PC-9 (cell line): ENCODE data around the gene PEX7. TPM values are rescaled to one million over a fixed set of nuclear protein-coding genes. Genes with fewer than 3 reads are reported as not detected.

Experiments
- BruUV-seq: library from RNA; stranded (reverse); fragments of 400-500 nt; replicated peaks from 2 replicates; lab custom pipeline; 2021; lab: Mats Ljungman, UMichigan
- CTCF ChIA-PET: fragments of 300-600 bp; sonication (Branson Sonifier 250); formaldehyde crosslinking; loops from one replicate; lab custom pipeline; 2022; ENCODE audit warnings: antibody characterized with exemption; lab: Charles Lee
- POLR2A ChIA-PET: fragments of 300-600 bp; sonication (Branson Sonifier 250); formaldehyde crosslinking; loops from one replicate; lab custom pipeline; 2022; ENCODE audit warnings: antibody characterized with exemption; ENCODE audit not compliant: unreplicated experiment; lab: Charles Lee
- DNase-seq, 2 experiments: peaks; one replicate each; pipeline versions ENCODE4 v3.0.0 to v3.0.0-alpha.2; 2015 to 2022; ENCODE audit warnings: mixed read lengths in 1 of 2
- H2AFZ ChIP-seq: fragments of 200-600 bp; sonication (generic); 2 replicates; pipeline ENCODE4 v1.8.1; 2017; ENCODE audit warnings: antibody characterized with exemption
- H3F3A ChIP-seq: fragments of 200-600 bp; sonication (generic); 2 replicates; pipeline ENCODE4 v1.8.1; 2017; ENCODE audit warnings: antibody characterized with exemption, mild to moderate bottlenecking, low read depth; ENCODE audit not compliant: insufficient read depth
- H3K27ac ChIP-seq: fragments of 200-600 bp; sonication (generic); 2 replicates; pipeline ENCODE4 v1.6.1; 2016; ENCODE audit warnings: mixed run types
- H3K27me3 ChIP-seq: fragments of 200-600 bp; sonication (generic); 2 replicates; pipeline ENCODE4 v1.6.1; 2016; ENCODE audit warnings: low read depth, mixed run types; ENCODE audit not compliant: insufficient read depth
- H3K36me3 ChIP-seq: fragments of 200-600 bp; sonication (generic); 2 replicates; pipeline ENCODE4 v1.6.1; 2016; ENCODE audit warnings: low read depth, mixed run types
- H3K4me1 ChIP-seq: fragments of 200-600 bp; sonication (generic); replicated peaks from 2 replicates; pipeline ENCODE4 v1.6.1; 2016; ENCODE audit warnings: mixed run types; ENCODE audit not compliant: insufficient read depth
- H3K4me2 ChIP-seq: fragments of 200-600 bp; sonication (generic); 2 replicates; pipeline ENCODE4 v1.6.1; 2017; ENCODE audit warnings: mixed run types
- H3K4me3 ChIP-seq: fragments of 200-600 bp; sonication (generic); 2 replicates; pipeline ENCODE4 v1.6.1; 2016; ENCODE audit warnings: mixed run types
- H3K79me2 ChIP-seq: fragments of 200-600 bp; sonication (generic); 2 replicates; pipeline ENCODE4 v1.6.1; 2017; ENCODE audit warnings: low read depth, mixed run types
- H3K9me2 ChIP-seq: fragments of 200-600 bp; sonication (generic); 2 replicates; pipeline ENCODE4 v1.8.1; 2017; ENCODE audit warnings: mild to moderate bottlenecking; ENCODE audit not compliant: insufficient read depth
- H3K9me3 ChIP-seq: fragments of 200-600 bp; sonication (generic); 2 replicates; pipeline ENCODE4 v1.8.1; 2016; ENCODE audit warnings: low read depth; ENCODE audit not compliant: insufficient read depth
- H4K20me1 ChIP-seq: fragments of 200-600 bp; sonication (generic); 2 replicates; pipeline ENCODE4 v1.8.1; 2017; ENCODE audit not compliant: insufficient read depth
- CTCF ChIP-seq: fragments of 200-600 bp; sonication (generic); conservative IDR thresholded peaks from 2 replicates; pipeline ENCODE4 v1.6.1; 2017; ENCODE audit warnings: mixed run types, antibody characterized with exemption, mild to moderate bottlenecking, moderate library complexity
- EZH2 ChIP-seq: fragments of 200-600 bp; sonication (generic); IDR thresholded peaks from 2 replicates; pipeline ENCODE4 v1.8.0; 2017; ENCODE audit warnings: antibody characterized with exemption, low read depth
- intact Hi-C: fragments of 100-400 bp; cut with micrococcal nuclease; formaldehyde crosslinking; loops from one replicate; pipeline ENCODE4 v1.10.0; 2022; ENCODE audit not compliant: unreplicated experiment
- total RNA-seq: library from RNA; stranded (reverse); gene quantifications from 2 replicates; pipeline ENCODE4 v1.2.3, GENCODE V29; 2021

PEX7 gene
- total RNA-seq, 1 experiment from 2014 or later: 5.6 TPM

GRCh38 chr6:136880748-136881460 is 58.5 kb downstream of the PEX7 start:
- no peaks in the 10 kb centered on the region for H4K20me1 ChIP-seq
- POLR2A ChIA-PET: interaction anchor here (0.7 kb wide), 1 partner anchor 1053 kb away, joined by 5 read pairs; no protein-coding TSS in a partner anchor
- no peak overlapping the region for H2AFZ ChIP-seq
- no peaks in the 10 kb centered on the region; the same call in 1 of the 2 replicates for H3K9me3 ChIP-seq
- H3K36me3 ChIP-seq: no peaks in the 10 kb centered on the region
- intact Hi-C loops: no loop called here
- H3K27ac ChIP-seq: no peak overlapping the region
- H3K9me2 ChIP-seq: no peaks in the 10 kb centered on the region
- peaks cover 4% of the 10 kb centered on the region; the same call in 1 of the 2 replicates for H3F3A ChIP-seq
- no peak for DNase-seq
- H3K4me2 ChIP-seq: no peak overlapping the region
- TF ChIP-seq EZH2 (no peak), CTCF (no peak)
- H3K27me3 ChIP-seq: no peaks in the 10 kb centered on the region
- H3K4me3 ChIP-seq: no peak overlapping the region
- no TSS peak for BruUV-seq
- H3K4me1 ChIP-seq: peaks cover 3% of the 10 kb centered on the region
- CTCF ChIA-PET: no interaction called here
- no peaks in the 10 kb centered on the region for H3K79me2 ChIP-seq

GRCh38 chr6:136886091-136886490 is 63.7 kb downstream of the PEX7 start:
- peaks cover 5% of the 10 kb centered on the region for H3F3A ChIP-seq
- H3K4me1 ChIP-seq: peaks cover 5% of the 10 kb centered on the region
- no peak overlapping the region for H3K27ac ChIP-seq
- H3K27me3 ChIP-seq: no peaks in the 10 kb centered on the region
- no peaks in the 10 kb centered on the region for H3K9me2 ChIP-seq
- no peak for TF ChIP-seq CTCF
- no peak for TF ChIP-seq EZH2
- POLR2A ChIA-PET: no interaction called here
- H3K4me3 ChIP-seq: no peak overlapping the region
- CTCF ChIA-PET: no interaction called here
- H2AFZ ChIP-seq: no peak overlapping the region
- no peaks in the 10 kb centered on the region for H3K79me2 ChIP-seq
- H3K9me3 ChIP-seq: no peaks in the 10 kb centered on the region; the same call in 1 of the 2 replicates
- no TSS peak for BruUV-seq
- DNase-seq: peak in 1 of 2 experiments; percentile 72
- H3K36me3 ChIP-seq: no peaks in the 10 kb centered on the region; the same call in 1 of the 2 replicates
- intact Hi-C loops: no loop called here
- no peaks in the 10 kb centered on the region for H4K20me1 ChIP-seq
- no peak overlapping the region for H3K4me2 ChIP-seq

GRCh38 chr6:136887953-136888352 is 65.6 kb downstream of the PEX7 start:
- POLR2A ChIA-PET: no interaction called here

More at GRCh38 chr6:136887953-136888352, 65.6 kb downstream of the PEX7 start:
- Histone ChIP-seq H3K4me2 (no peak overlapping the region), H3K4me1 (peaks cover 5% of the 10 kb centered on the region), H3F3A (peaks cover 5% of the 10 kb centered on the region), H3K4me3 (no peak overlapping the region), H3K79me2 (no peaks in the 10 kb centered on the region), H3K9me3 (no peaks in the 10 kb centered on the region; the same call in 1 of the 2 replicates), H3K36me3 (no peaks in the 10 kb centered on the region; the same call in 1 of the 2 replicates), H3K27ac (no peak overlapping the region), H4K20me1 (no peaks in the 10 kb centered on the region), H3K27me3 (no peaks in the 10 kb centered on the region), H3K9me2 (no peaks in the 10 kb centered on the region), H2AFZ (no peak overlapping the region)
- no peak for DNase-seq
- TF ChIP-seq CTCF (no peak), EZH2 (no peak)
- no TSS peak for BruUV-seq
- intact Hi-C loops: no loop called here
- CTCF ChIA-PET: no interaction called here
